Thoracic aorta (tissue), 2 donors: ENCODE data around the gene SMIM45.

Experiments
- ATAC-seq: fragments of 150-250 bp; one replicate; pipeline ENCODE4 v1.8.0; 2017; ENCODE audit warnings: low read depth; ENCODE audit not compliant: insufficient number of reproducible peaks, low FRiP score
- DNase-seq: peaks from one replicate; pipeline ENCODE4 v3.0.0-alpha.2; 2020; ENCODE audit warnings: low spot score
- H3K27ac ChIP-seq, 2 donors: fragments of 200-600 bp; sonication (generic); 1 replicate in 1 of 2; 2 replicates in 1 of 2; pipeline ENCODE4 v1.5.1; 2016; ENCODE audit warnings: mild to moderate bottlenecking in 2 of 2, moderate library complexity in 2 of 2
- H3K27me3 ChIP-seq: fragments of 200-600 bp; sonication (generic); replicated peaks from 2 replicates; pipeline ENCODE4 v1.6.0; 2016; ENCODE audit warnings: mild to moderate bottlenecking; ENCODE audit not compliant: insufficient read depth
- H3K36me3 ChIP-seq: fragments of 200-600 bp; sonication (generic); one replicate; pipeline ENCODE4 v1.5.1; 2016
- H3K4me1 ChIP-seq, 2 donors: fragments of 200-600 bp; sonication (generic); 1 replicate in 1 of 2; 2 replicates in 1 of 2; pipeline versions ENCODE4 v1.5.1 to v1.6.0; 2016; ENCODE audit warnings: low read depth in 2 of 2, mild to moderate bottlenecking in 1 of 2; ENCODE audit not compliant: control insufficient read depth in 1 of 2
- H3K4me3 ChIP-seq: fragments of 200-600 bp; sonication (generic); 2 replicates; pipeline ENCODE4 v1.5.1; 2016; ENCODE audit warnings: mild to moderate bottlenecking
- H3K9me3 ChIP-seq: fragments of 200-600 bp; sonication (generic); 2 replicates; pipeline ENCODE4 v1.5.1; 2016
- CTCF ChIP-seq: fragments of 200-600 bp; sonication (generic); IDR thresholded peaks from one replicate; pipeline ENCODE4 v1.5.1; 2019; ENCODE audit warnings: antibody characterized with exemption

Gene SMIM45

GRCh38 chr22:41939981-41940831, 11.7 kb upstream of the SMIM45 start:
- peak overlapping the region; percentile 36 to 46 for H3K27ac ChIP-seq
- TF ChIP-seq CTCF = no peak
- no peak overlapping the region for H3K4me3 ChIP-seq
- no peaks in the 10 kb centered on the region for H3K36me3 ChIP-seq
- DNase-seq (no peak), ATAC-seq (no peak)
- H3K9me3 ChIP-seq = no peaks in the 10 kb centered on the region
- H3K27me3 ChIP-seq = no peaks in the 10 kb centered on the region
- H3K4me1 ChIP-seq = peaks cover 0 to 7% of the 10 kb centered on the region in 2 donors

- Histone ChIP-seq H3K36me3 (no peaks in the 10 kb centered on the region), H3K27ac (peak overlapping the region; percentile 36 to 46), H3K9me3 (no peaks in the 10 kb centered on the region), H3K27me3 (no peaks in the 10 kb centered on the region), H3K4me1 (peaks cover 2 to 13% of the 10 kb centered on the region in 2 donors), H3K4me3 (no peak overlapping the region)
- ATAC-seq = peak; percentile 46
- peak; percentile 94 for TF ChIP-seq CTCF
- peak; percentile 30 for DNase-seq
Measured at GRCh38 chr22:41940832-41941765, 10.9 kb upstream of the SMIM45 start.

DNA sequence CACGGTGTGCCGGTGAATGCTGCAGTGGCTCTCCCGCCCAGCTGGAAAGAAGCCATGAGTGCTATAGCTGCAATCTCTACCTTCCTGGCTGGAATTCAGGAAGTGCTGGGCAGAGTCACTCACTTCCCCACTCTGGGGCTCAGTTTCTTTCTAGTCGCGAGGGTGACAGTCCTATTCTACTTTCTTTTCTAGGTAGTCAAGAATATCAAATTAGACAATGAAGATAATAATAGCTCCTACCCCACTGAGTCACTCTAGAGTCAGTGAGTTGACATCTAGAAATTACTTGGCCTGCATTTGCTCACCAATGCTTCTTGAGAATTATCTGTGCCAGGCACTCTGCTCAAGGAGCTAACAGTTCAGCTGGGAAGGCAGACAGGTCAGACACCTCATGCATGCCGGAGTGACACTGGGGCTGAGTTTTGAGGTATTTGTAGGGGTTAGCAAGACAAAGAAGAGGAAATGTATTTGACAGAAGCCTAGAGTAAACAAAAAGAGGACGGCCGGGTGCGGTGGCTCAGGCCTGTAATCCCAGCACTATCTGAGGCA, 8.2 kb upstream of the SMIM45 start:
- no peaks in the 10 kb centered on the region for H3K36me3 ChIP-seq
- peaks cover 6 to 23% of the 10 kb centered on the region in 2 donors for H3K4me1 ChIP-seq
- no peaks in the 10 kb centered on the region for H3K27me3 ChIP-seq
- no peak for TF ChIP-seq CTCF
- H3K27ac ChIP-seq = no peak overlapping the region
- ATAC-seq = no peak
- no peak overlapping the region for H3K4me3 ChIP-seq
- H3K9me3 ChIP-seq = no peaks in the 10 kb centered on the region
- DNase-seq = no peak

- Histone ChIP-seq H3K27ac (no peak within 1 kb of the TSS), H3K4me3 (peak within 1 kb of the TSS; percentile 85), H3K27me3 (no peaks in the 10 kb centered on the region), H3K9me3 (no peaks in the 10 kb centered on the region), H3K36me3 (no peaks in the 10 kb centered on the region), H3K4me1 (peaks cover 6 to 16% of the 10 kb centered on the region in 2 donors)
- TF ChIP-seq CTCF = no peak
- ATAC-seq (peak; percentile 91), DNase-seq (peak; percentile 63)
Measured at GRCh38 chr22:41946629-41947423, 5.1 kb upstream of the SMIM45 start, which contains the start of gene CENPM. TSS of gene CENPM (minus strand) at chr22:41947152. CDS start at chr22:41947076, 76 bp downstream.
